PFSK-1 (cell line): ENCODE results near the gene QSER1.

Experiments
- FOXP2 ChIP-seq: optimal IDR thresholded peaks from 2 replicates; pipeline ENCODE3; 2011; ENCODE audit warnings: borderline replicate concordance, control low read depth, inconsistent platforms; ENCODE audit not compliant: insufficient read depth; ENCODE audit errors: extremely low read length, extremely low read depth
- POLR2AphosphoS5 ChIP-seq: IDR thresholded peaks from 2 replicates; pipeline ENCODE4 v1.6.1; 2012; ENCODE audit warnings: low read depth, mild to moderate bottlenecking, control low read depth, low read length, moderate library complexity
- SIN3A ChIP-seq: IDR thresholded peaks from 2 replicates; pipeline ENCODE4 v1.6.1; 2012; ENCODE audit warnings: mild to moderate bottlenecking, low read length, moderate library complexity, borderline replicate concordance; ENCODE audit not compliant: insufficient read depth
- TAF1 ChIP-seq: IDR thresholded peaks from 2 replicates; pipeline ENCODE4 v1.6.1; 2012; ENCODE audit warnings: low read length, control low read depth, borderline replicate concordance; ENCODE audit not compliant: insufficient read depth
- TF ChIP-seq, protein P1 (sequence below), 2 experiments: IDR thresholded peaks; 2 replicates each; pipeline versions ENCODE4 v1.6.1 to v1.8.0; 2011 to 2012; ENCODE audit warnings: low read depth in 2 of 2, low read length in 2 of 2, control low read depth in 1 of 2, inconsistent platforms in 1 of 2, mild to moderate bottlenecking in 1 of 2, moderate library complexity in 1 of 2; ENCODE audit not compliant: insufficient read depth in 1 of 2

Gene QSER1

DNA sequence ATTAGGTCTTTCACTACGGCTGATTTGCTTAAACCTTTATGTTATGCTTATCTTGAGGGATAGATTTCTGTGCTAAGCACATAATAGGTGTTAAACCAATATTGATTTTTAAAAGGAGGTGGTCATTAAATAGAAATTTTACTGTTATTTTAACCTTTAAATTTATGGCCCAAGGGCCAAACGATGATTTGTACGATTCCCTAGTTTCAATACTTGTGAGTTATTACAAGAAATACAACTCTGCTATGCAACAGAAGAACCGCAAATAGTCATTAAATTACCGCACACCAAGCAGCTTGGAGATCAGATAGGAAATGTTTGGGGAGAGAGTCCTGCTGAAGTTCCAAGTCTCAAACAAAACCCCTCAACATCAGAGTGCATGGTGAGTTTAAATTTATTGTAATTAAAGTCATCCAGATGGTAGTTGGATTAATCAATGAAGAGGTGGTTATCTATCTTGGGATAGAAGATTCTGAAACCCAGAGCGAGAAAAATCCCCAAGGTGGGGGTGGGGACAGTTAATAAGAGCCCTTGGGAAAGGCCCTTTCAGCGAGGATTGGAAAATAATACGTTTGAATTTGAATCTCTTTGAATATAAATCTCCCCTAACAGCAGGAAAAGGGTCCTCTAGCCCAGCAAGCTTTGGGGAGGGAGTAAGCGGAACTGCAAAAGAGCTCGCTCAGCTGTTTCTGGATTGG is 805 bp upstream of the QSER1 start:
- TF ChIP-seq, protein P1, sequence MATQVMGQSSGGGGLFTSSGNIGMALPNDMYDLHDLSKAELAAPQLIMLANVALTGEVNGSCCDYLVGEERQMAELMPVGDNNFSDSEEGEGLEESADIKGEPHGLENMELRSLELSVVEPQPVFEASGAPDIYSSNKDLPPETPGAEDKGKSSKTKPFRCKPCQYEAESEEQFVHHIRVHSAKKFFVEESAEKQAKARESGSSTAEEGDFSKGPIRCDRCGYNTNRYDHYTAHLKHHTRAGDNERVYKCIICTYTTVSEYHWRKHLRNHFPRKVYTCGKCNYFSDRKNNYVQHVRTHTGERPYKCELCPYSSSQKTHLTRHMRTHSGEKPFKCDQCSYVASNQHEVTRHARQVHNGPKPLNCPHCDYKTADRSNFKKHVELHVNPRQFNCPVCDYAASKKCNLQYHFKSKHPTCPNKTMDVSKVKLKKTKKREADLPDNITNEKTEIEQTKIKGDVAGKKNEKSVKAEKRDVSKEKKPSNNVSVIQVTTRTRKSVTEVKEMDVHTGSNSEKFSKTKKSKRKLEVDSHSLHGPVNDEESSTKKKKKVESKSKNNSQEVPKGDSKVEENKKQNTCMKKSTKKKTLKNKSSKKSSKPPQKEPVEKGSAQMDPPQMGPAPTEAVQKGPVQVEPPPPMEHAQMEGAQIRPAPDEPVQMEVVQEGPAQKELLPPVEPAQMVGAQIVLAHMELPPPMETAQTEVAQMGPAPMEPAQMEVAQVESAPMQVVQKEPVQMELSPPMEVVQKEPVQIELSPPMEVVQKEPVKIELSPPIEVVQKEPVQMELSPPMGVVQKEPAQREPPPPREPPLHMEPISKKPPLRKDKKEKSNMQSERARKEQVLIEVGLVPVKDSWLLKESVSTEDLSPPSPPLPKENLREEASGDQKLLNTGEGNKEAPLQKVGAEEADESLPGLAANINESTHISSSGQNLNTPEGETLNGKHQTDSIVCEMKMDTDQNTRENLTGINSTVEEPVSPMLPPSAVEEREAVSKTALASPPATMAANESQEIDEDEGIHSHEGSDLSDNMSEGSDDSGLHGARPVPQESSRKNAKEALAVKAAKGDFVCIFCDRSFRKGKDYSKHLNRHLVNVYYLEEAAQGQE (IDR thresholded peaks at IDR 0.05; ENCODE audit: insufficient read depth in 1 of 2, low read depth in 2 of 2, low read length in 2 of 2) = no peak
- TF ChIP-seq POLR2AphosphoS5 (no peak), TAF1 (no peak), FOXP2 (no peak)

DNA sequence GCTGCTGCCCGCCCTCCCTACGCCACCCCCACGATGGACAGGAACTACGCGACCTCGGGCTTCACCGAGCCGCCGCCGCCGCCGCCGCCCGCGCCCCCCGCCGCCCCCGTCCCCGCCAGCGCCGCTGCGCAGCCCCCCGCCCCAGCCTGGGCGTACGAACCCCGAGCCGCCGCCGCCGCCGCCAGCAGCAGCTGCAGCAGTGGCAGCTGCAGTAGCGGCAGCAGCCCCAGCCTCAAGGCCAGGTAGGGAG is 407 bp downstream of the QSER1 start:
- no peak for TF ChIP-seq FOXP2
- TF ChIP-seq SIN3A = no peak
- TF ChIP-seq, protein P1 (IDR thresholded peaks at IDR 0.05; ENCODE audit: insufficient read depth in 1 of 2, low read depth in 2 of 2, low read length in 2 of 2) = no peak
- no peak for TF ChIP-seq POLR2AphosphoS5
- TF ChIP-seq TAF1 = no peak

DNA sequence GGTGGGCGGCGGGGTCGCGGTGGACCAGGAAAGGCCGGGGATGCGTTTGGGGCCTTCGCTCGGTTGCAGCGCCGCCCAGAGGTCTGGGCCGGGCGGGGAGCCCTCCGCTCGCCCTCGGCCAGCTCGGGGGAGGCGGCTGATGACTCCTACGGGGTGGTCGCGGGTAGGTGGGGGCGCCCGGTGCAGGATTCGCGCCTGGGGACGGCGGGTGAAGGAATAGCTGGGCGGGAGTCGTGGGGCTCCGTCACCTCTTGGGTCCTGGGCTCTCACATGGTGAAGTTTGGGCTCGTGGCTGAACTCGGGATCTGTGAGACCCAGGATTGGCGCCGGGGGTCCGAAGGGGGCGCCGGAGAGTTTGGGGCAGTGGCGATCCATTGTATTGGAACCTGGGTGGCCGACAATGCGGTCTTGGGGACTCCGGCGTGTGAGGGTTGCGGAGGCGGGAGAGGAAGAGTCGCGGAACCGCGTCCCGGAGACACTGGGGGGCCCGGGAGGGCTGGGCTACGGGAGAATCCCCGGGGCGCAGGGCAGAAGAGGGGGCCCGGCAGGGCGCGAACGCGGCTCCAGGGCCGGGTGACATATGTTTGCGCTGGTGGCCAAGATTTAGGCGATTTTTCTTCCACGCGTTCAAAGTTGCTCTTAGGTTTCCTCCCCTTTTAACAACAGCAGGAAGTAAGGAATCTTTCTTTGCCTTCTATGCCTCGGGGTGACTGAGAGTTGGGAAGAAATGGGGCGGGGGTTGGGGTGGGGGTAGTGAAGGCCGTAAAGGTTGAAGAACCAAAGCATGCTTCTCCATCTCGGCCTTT is 935 bp downstream of the QSER1 start:
- TF ChIP-seq, protein P1 (IDR thresholded peaks at IDR 0.05; ENCODE audit: insufficient read depth in 1 of 2, low read depth in 2 of 2, low read length in 2 of 2) = 0 out of 4 replicates have a peak, but pooled peaks of 1 of the 2 experiments have one; percentile 23
- TF ChIP-seq SIN3A = peak; percentile 75; the same call in 1 of the 2 replicates
- TF ChIP-seq POLR2AphosphoS5 = no peak
- no peak for TF ChIP-seq TAF1
- peak; percentile 12 for TF ChIP-seq FOXP2

DNA sequence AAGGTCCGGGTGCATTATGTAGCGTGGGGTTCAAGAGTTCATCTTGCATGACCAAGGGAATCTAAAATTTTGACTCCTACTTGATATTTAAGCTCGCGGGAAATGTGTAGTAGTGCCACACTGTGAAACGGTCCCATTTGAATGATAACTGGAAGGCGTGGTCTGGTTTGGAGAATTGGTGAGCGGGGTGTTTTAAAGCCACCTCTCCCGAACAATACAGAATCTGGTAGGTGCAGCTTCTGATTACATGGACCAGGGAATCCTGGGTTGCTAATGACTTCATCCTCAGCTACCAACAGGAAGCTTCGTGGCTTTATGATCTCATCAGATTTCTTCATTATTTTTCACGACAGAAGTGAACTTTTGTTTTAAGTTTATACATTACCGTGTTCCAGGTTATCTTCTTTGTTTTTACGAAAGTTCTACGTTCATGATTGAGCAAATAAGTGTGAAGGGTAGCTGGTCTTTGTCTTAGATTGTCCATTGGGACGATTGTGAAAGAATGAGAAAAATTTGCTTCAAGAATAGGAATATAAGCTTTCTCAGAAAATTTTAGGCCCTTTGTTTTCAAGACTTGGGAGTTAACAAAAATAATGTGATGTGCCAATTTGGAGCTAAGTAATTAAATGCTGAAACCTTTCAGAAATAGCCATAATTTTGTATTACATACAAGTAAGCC is 1.7 kb downstream of the QSER1 start:
- TF ChIP-seq FOXP2 = no peak
- no peak for TF ChIP-seq SIN3A
- TF ChIP-seq, protein P1 (IDR thresholded peaks at IDR 0.05; ENCODE audit: insufficient read depth in 1 of 2, low read depth in 2 of 2, low read length in 2 of 2) = no peak
- 0 out of 2 replicates have a peak, but pooled peaks have one; percentile 69 for TF ChIP-seq TAF1
- peak; percentile 51; the same call in 1 of the 2 replicates for TF ChIP-seq POLR2AphosphoS5
